HEK293 (cell line): ENCODE data around the gene MPZL3.

Source experiments
- BCL11B ChIP-seq: fragments of 450-650 bp; formaldehyde crosslinking; IDR thresholded peaks from 2 replicates; pipeline ENCODE4 v1.5.1; 2016; ENCODE audit warnings: low read depth, missing biosample characterization, missing genetic modification characterization
- HOXA7 ChIP-seq: sonication (generic); formaldehyde crosslinking; IDR thresholded peaks from 2 replicates; pipeline ENCODE4 v1.8.1; 2022; ENCODE audit warnings: missing genetic modification reagents, borderline replicate concordance
- KLF16 ChIP-seq: fragments of 450-650 bp; formaldehyde crosslinking; IDR thresholded peaks from 2 replicates; pipeline ENCODE4 v1.5.1; 2017; ENCODE audit warnings: missing biosample characterization, missing genetic modification characterization
- REPIN1 ChIP-seq: fragments of 450-650 bp; formaldehyde crosslinking; IDR thresholded peaks from 2 replicates; pipeline ENCODE4 v1.5.1; 2017; ENCODE audit warnings: missing biosample characterization, missing genetic modification characterization, low read depth
- SCRT2 ChIP-seq: fragments of 450-650 bp; formaldehyde crosslinking; IDR thresholded peaks from 2 replicates; pipeline ENCODE4 v1.5.1; 2016; ENCODE audit warnings: missing biosample characterization, missing genetic modification characterization
- TCF7L2 ChIP-seq: IDR thresholded peaks from 2 replicates; pipeline ENCODE4 v1.6.1; 2011; ENCODE audit warnings: low read depth, mild to moderate bottlenecking, inconsistent platforms, low read length, moderate library complexity, borderline replicate concordance
- YY1 ChIP-seq: fragments of 450-650 bp; formaldehyde crosslinking; IDR thresholded peaks from 2 replicates; pipeline ENCODE4 v1.5.1; 2018; ENCODE audit warnings: missing biosample characterization, missing genetic modification characterization
- ZIC2 ChIP-seq: fragments of 450-650 bp; formaldehyde crosslinking; IDR thresholded peaks from 2 replicates; pipeline ENCODE4 v1.5.1; 2016; ENCODE audit warnings: missing biosample characterization, missing genetic modification characterization
- ZNF202 ChIP-seq: fragments of 450-650 bp; formaldehyde crosslinking; IDR thresholded peaks from 2 replicates; pipeline ENCODE4 v1.5.1; 2016; ENCODE audit warnings: missing biosample characterization, missing genetic modification characterization, borderline replicate concordance
- ZNF223 ChIP-seq: fragments of 450-650 bp; formaldehyde crosslinking; IDR thresholded peaks from 2 replicates; pipeline ENCODE4 v1.5.1; 2016; ENCODE audit warnings: missing biosample characterization, missing genetic modification characterization
- ZNF239 ChIP-seq: fragments of 450-650 bp; formaldehyde crosslinking; IDR thresholded peaks from 2 replicates; pipeline ENCODE4 v1.5.1; 2016; ENCODE audit warnings: missing biosample characterization, missing genetic modification characterization
- ZNF274 ChIP-seq, 2 experiments: fragments of 200-500 bp in 1 of 2; fragments of 450-650 bp in 1 of 2; sonication (Bioruptor generic) in 1 of 2; formaldehyde crosslinking in 1 of 2; IDR thresholded peaks; 2 replicates each; pipeline versions ENCODE4 v1.5.1 to v1.6.1; 2014 to 2016; ENCODE audit warnings: borderline replicate concordance in 1 of 2, inconsistent platforms in 1 of 2, low read length in 1 of 2, missing biosample characterization in 1 of 2, missing genetic modification characterization in 1 of 2
- ZNF560 ChIP-seq: fragments of 450-650 bp; formaldehyde crosslinking; IDR thresholded peaks from 2 replicates; pipeline ENCODE4 v1.5.1; 2017; ENCODE audit warnings: missing biosample characterization, missing genetic modification characterization, borderline replicate concordance
- TF ChIP-seq, protein P1 (sequence below): fragments of 450-650 bp; formaldehyde crosslinking; IDR thresholded peaks from 2 replicates; pipeline ENCODE4 v1.5.1; 2016; ENCODE audit warnings: missing biosample characterization, missing genetic modification characterization

DNA sequence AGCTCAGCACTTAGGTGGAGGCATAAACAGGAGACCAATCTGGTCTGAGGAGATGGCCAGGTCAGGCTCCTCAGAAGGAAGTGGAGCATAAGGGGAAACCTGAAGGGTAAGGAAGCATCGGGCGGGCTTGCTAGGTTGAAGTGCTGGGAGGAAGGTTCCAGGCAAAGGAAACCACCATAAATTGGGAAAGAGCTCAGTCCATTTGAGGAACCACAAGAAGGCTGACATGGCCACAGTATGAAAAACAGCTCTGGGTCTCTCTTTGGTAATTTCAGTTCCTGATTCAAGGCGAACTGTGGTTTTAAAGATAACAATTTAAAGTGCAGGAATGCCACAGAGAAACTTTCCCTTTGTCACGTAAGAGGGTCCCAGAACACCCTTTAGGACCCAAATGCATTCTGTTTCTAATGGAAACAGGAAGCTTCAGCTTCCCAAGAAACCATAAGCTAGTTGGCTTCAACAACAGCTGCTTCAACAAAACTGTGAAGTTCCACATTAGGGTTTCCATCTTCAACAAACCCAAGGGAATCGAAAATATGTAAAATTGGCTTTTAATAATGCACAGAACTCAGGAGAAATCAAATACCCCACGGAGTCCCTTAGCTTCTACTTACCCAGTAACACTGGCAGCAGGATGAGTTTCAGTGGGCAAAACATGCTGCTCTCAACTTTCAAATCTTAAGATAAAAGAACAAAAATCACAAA is 37.8 kb downstream of the MPZL3 start:
- TF ChIP-seq YY1 (tag by site-specific recombination) = no peak
- TF ChIP-seq, protein P1, sequence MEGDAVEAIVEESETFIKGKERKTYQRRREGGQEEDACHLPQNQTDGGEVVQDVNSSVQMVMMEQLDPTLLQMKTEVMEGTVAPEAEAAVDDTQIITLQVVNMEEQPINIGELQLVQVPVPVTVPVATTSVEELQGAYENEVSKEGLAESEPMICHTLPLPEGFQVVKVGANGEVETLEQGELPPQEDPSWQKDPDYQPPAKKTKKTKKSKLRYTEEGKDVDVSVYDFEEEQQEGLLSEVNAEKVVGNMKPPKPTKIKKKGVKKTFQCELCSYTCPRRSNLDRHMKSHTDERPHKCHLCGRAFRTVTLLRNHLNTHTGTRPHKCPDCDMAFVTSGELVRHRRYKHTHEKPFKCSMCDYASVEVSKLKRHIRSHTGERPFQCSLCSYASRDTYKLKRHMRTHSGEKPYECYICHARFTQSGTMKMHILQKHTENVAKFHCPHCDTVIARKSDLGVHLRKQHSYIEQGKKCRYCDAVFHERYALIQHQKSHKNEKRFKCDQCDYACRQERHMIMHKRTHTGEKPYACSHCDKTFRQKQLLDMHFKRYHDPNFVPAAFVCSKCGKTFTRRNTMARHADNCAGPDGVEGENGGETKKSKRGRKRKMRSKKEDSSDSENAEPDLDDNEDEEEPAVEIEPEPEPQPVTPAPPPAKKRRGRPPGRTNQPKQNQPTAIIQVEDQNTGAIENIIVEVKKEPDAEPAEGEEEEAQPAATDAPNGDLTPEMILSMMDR (tag by site-specific recombination) = no peak
- TF ChIP-seq ZNF274 (IDR thresholded peaks at IDR 0.05; ENCODE audit: low read length) = no peak
- no peak for TF ChIP-seq ZNF274 (tag by site-specific recombination; IDR thresholded peaks at IDR 0.05; ENCODE audit: borderline replicate concordance)
- TF ChIP-seq KLF16 (tag by site-specific recombination) = no peak
- no peak for TF ChIP-seq HOXA7 (CRISPR knock-in tag)
- TF ChIP-seq ZIC2 (tag by site-specific recombination) = no peak
- TF ChIP-seq ZNF202 (tag by site-specific recombination) = no peak
- no peak for TF ChIP-seq SCRT2
- no peak for TF ChIP-seq ZNF239
- no peak for TF ChIP-seq BCL11B (tag by site-specific recombination)
- TF ChIP-seq REPIN1 (tag by site-specific recombination) = no peak
- TF ChIP-seq TCF7L2 = no peak
- no peak for TF ChIP-seq ZNF560 (tag by site-specific recombination)
- TF ChIP-seq ZNF223 = no peak
